Transverse colon (tissue), 4 donors: ENCODE results near the gene ARIH2.

Source experiments
- CTCF ChIP-seq, 5 experiments: fragments of 200-600 bp in 3 of 5; fragments of 450-650 bp in 2 of 5; sonication (generic) in 3 of 5; IDR thresholded peaks; 1 replicate in 2 of 5; 2 replicates in 3 of 5; pipeline ENCODE4 v1.5.1; 2016 to 2017; ENCODE audit warnings: antibody characterized with exemption in 5 of 5, inconsistent platforms in 3 of 5, mild to moderate bottlenecking in 2 of 5, moderate library complexity in 1 of 5
- EP300 ChIP-seq: sonication (generic); formaldehyde crosslinking; IDR thresholded peaks from one replicate; pipeline ENCODE4 v1.6.1; 2017; ENCODE audit warnings: antibody characterized with exemption, low read depth
- POLR2A ChIP-seq: fragments of 450-650 bp; IDR thresholded peaks from one replicate; pipeline ENCODE4 v1.6.1; 2016; ENCODE audit warnings: antibody characterized with exemption, mild to moderate bottlenecking, moderate library complexity
- POLR2AphosphoS5 ChIP-seq, 3 donors: sonication (generic); formaldehyde crosslinking; IDR thresholded peaks; one replicate each; pipeline ENCODE4 v1.6.1; 2016; ENCODE audit warnings: antibody characterized with exemption in 3 of 3

DNA sequence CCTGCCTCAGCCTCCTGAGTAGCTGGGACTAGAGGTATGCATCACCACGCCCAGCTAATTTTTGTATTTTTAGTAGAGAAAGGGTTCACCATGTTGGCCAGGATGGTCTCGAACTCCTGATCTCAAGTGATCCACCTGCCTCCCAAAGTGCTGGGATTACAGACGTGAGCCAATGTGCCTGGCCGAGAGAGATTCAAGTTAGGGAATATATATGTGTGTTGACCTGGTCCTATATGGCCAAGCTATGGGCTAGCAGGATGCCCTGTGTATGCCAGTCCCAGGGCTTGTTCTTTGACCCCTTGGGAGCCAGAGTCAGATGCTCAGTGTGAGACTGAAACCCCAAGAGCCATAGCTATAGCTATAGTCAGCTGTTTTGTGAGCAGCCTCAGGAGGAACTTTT, 105.1 kb downstream of the ARIH2 start:
- no peak for TF ChIP-seq CTCF (IDR thresholded peaks at IDR 0.05)
- no peak for TF ChIP-seq POLR2A
- TF ChIP-seq POLR2AphosphoS5 (IDR thresholded peaks at IDR 0.05): no peak
- no peak for TF ChIP-seq EP300
